Adrenal gland (tissue), 5 donors: ENCODE measurements around the gene SOX18.

Experiments used
- POLR2A ChIP-seq, 2 donors: fragments of 450-650 bp; IDR thresholded peaks; one replicate each; pipeline ENCODE4 v1.6.1; 2017; ENCODE audit warnings: antibody characterized with exemption in 2 of 2, mild to moderate bottlenecking in 2 of 2, moderate library complexity in 1 of 2
- TF ChIP-seq, protein P1 (sequence below), 6 experiments: fragments of 450-650 bp in 4 of 6; fragments of 200-600 bp in 2 of 6; sonication (generic) in 1 of 6; IDR thresholded peaks; 1 replicate in 5 of 6; 2 replicates in 1 of 6; pipeline versions ENCODE4 v1.5.1 to v1.8.0; 2016 to 2021; ENCODE audit warnings: antibody characterized with exemption in 6 of 6, mild to moderate bottlenecking in 2 of 6, moderate library complexity in 1 of 6
- donor health status: DM: no; HTN: no; CAD: no.

- TF ChIP-seq, protein P1, sequence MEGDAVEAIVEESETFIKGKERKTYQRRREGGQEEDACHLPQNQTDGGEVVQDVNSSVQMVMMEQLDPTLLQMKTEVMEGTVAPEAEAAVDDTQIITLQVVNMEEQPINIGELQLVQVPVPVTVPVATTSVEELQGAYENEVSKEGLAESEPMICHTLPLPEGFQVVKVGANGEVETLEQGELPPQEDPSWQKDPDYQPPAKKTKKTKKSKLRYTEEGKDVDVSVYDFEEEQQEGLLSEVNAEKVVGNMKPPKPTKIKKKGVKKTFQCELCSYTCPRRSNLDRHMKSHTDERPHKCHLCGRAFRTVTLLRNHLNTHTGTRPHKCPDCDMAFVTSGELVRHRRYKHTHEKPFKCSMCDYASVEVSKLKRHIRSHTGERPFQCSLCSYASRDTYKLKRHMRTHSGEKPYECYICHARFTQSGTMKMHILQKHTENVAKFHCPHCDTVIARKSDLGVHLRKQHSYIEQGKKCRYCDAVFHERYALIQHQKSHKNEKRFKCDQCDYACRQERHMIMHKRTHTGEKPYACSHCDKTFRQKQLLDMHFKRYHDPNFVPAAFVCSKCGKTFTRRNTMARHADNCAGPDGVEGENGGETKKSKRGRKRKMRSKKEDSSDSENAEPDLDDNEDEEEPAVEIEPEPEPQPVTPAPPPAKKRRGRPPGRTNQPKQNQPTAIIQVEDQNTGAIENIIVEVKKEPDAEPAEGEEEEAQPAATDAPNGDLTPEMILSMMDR (IDR thresholded peaks at IDR 0.05) = no peak
- no peak for TF ChIP-seq POLR2A (IDR thresholded peaks at IDR 0.05)
These were observed 28.1 kb downstream of the SOX18 start for GRCh38 chr20:64021124-64021975.
